ENCODE results near the gene CXCR4. TPM values are rescaled to one million over a fixed set of nuclear protein-coding genes. Genes with fewer than 3 reads are reported as not detected.

The CXCR4 gene
- total RNA-seq, 2 experiments from 2014 or later, result 70.2 to 72.6 TPM

DNA sequence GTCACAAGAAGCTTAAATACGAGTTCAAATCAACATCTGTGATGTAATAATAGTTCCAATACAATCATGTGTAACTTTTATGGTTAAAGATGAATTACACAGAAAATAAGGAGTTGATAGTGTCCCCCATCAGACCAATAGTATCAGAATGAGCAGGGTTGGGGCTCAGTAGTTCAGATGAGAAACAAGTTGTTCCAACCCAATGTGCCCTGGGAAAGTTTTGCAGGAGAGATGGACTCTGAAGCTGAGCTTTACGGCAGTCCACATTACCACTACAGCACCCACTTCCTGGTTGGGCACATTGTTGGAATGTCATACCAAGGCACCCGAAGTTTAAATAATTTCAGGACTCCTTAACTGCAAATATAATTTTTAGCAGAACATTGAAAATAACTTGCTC, 12.1 kb upstream of the CXCR4 start:
- CTCF ChIA-PET, result interaction anchor here (0.9 to 3.2 kb wide), 4 partner anchors 10 to 254 kb away, joined by 3 to 7 read pairs (median 4); no protein-coding TSS in a partner anchor
- H3K27ac Mint-ChIP-seq, result peak overlapping the region; percentile 88
- H3K4me3 Mint-ChIP-seq, result peak overlapping the region; percentile 61
- intact Hi-C loops (cut with micrococcal nuclease), result loop anchor here (5.0 kb wide), 1 partner anchor 388 kb away; the partner anchor contains the start of gene UBXN4
- no peaks in the 10 kb centered on the region for H3K36me3 Mint-ChIP-seq (ENCODE audit: low read depth)
- H3K27me3 Mint-ChIP-seq (ENCODE audit: low read depth), result no peaks in the 10 kb centered on the region
- H3K4me1 Mint-ChIP-seq (ENCODE audit: low read depth), result peaks cover 95% of the 10 kb centered on the region
- H3K9me3 Mint-ChIP-seq, result no peaks in the 10 kb centered on the region
- no peak for DNase-seq

DNA sequence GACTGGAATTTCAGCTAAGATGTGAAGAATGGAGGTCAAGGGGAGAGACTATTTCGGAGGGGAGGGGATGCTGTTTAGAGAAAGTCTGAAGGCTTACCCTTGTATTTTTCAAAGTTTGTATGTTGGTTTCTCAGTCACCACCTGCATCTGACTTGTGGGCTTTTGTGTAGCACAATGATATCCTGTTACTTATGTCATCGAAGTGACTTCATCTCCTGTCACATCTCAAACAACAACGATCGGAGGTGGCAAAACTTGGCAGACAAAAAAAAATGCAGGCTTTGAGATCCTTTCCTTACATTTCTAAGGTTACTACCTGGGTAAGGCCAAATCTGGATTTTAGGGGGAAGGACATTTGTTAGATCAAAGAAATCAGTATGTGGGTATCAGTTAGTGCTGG, 11.7 kb upstream of the CXCR4 start:
- Mint-ChIP-seq H3K27me3 (ENCODE audit: low read depth) (no peaks in the 10 kb centered on the region), H3K9me3 (no peaks in the 10 kb centered on the region), H3K4me1 (ENCODE audit: low read depth) (peaks cover 95% of the 10 kb centered on the region), H3K4me3 (peak overlapping the region; percentile 61), H3K27ac (peak overlapping the region; percentile 88), H3K36me3 (ENCODE audit: low read depth) (no peaks in the 10 kb centered on the region)
- intact Hi-C loops (cut with micrococcal nuclease), result loop anchor here (1.0 kb wide), 1 partner anchor 8 kb away; no protein-coding TSS in a partner anchor
- DNase-seq, result peak; percentile 57
- CTCF ChIA-PET, result interaction anchor here (0.7 to 3.2 kb wide), 5 partner anchors 9 to 254 kb away, joined by 3 to 7 read pairs (median 4); no protein-coding TSS in a partner anchor

DNA sequence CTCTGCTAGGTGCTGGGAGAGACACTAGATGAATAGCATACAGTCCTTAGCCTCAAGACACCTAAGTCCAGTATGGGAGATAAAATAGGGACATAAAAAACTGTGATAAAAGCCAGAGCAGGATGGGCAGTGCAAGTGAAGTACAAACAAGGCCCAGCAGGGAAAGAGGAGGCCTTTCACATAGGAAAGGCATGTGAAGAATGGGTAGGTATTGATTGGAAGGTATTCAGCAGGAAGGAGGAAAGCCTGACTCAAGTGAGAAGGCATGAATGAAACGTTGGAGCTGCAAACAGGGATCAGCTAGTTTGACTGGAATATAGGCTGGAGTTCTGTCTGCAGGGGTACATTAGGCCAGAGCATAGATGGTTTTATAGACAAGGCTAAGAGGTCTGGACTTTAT, 11.0 kb upstream of the CXCR4 start:
- H3K4me3 Mint-ChIP-seq, result no peak overlapping the region
- intact Hi-C loops (cut with micrococcal nuclease), result loop anchor here (1.0 kb wide), 1 partner anchor 8 kb away; no protein-coding TSS in a partner anchor
- CTCF ChIA-PET, result interaction anchor here (0.7 to 3.2 kb wide), 5 partner anchors 9 to 255 kb away, joined by 3 to 7 read pairs (median 4); no protein-coding TSS in a partner anchor
- no peaks in the 10 kb centered on the region for H3K27me3 Mint-ChIP-seq (ENCODE audit: low read depth)
- H3K9me3 Mint-ChIP-seq, result no peaks in the 10 kb centered on the region
- H3K27ac Mint-ChIP-seq, result peak overlapping the region; percentile 88
- DNase-seq, result no peak
- H3K4me1 Mint-ChIP-seq (ENCODE audit: low read depth), result peaks cover 95% of the 10 kb centered on the region
- no peaks in the 10 kb centered on the region for H3K36me3 Mint-ChIP-seq (ENCODE audit: low read depth)

DNA sequence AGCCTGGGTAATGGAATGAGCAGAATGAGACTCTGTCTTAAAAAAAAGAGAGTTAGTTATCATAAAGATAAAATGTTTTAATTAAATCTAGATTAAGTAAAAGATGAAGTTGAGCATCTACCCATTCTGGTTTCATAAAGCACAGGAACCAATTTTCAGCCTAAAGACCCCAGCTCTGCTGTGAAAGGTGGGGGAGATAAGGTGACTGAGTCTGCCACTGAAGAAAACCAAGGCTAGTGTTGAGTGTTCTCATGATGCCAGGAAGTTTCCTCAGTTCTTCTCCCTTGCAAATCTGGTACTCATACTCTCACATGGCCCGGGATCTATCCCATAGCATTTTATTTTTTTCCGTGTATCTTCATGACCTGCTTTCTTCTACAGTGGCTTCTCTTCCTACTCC, 10.4 kb upstream of the CXCR4 start:
- Mint-ChIP-seq H3K9me3 (no peaks in the 10 kb centered on the region), H3K4me1 (ENCODE audit: low read depth) (peaks cover 94% of the 10 kb centered on the region), H3K36me3 (ENCODE audit: low read depth) (no peaks in the 10 kb centered on the region), H3K4me3 (no peak overlapping the region), H3K27ac (no peak overlapping the region), H3K27me3 (ENCODE audit: low read depth) (no peaks in the 10 kb centered on the region)
- no peak for DNase-seq
- CTCF ChIA-PET, result interaction anchor here (1.1 to 1.5 kb wide), 2 partner anchors 215 to 256 kb away, joined by 4 read pairs; no protein-coding TSS in a partner anchor
- intact Hi-C loops (cut with micrococcal nuclease), result no loop called here

DNA sequence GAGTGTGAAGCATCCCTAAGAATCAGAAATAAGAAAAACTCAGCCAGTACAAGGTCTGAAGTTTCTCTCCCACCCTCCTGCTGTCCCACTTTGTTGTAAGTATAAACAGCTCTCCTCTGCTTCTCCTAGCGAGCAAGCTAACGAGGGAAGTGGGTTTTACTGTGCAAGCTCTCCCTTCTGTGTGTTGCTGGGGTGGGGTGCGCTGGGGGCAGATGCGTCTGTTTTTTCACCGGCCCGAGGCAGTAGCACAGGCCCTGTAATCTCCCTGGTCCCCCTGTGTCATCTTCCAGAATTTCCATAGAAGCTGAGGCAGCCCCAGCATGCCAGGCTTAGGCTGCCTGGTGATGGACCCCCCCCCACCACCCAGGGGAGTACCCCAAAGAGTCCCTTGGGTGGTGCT, 9.4 kb upstream of the CXCR4 start:
- Mint-ChIP-seq H3K27ac (no peak overlapping the region), H3K36me3 (ENCODE audit: low read depth) (no peaks in the 10 kb centered on the region), H3K9me3 (no peaks in the 10 kb centered on the region), H3K27me3 (ENCODE audit: low read depth) (no peaks in the 10 kb centered on the region), H3K4me3 (no peak overlapping the region), H3K4me1 (ENCODE audit: low read depth) (peaks cover 91% of the 10 kb centered on the region)
- intact Hi-C loops (cut with micrococcal nuclease), result no loop called here
- CTCF ChIA-PET, result no interaction called here
- DNase-seq, result no peak

DNA sequence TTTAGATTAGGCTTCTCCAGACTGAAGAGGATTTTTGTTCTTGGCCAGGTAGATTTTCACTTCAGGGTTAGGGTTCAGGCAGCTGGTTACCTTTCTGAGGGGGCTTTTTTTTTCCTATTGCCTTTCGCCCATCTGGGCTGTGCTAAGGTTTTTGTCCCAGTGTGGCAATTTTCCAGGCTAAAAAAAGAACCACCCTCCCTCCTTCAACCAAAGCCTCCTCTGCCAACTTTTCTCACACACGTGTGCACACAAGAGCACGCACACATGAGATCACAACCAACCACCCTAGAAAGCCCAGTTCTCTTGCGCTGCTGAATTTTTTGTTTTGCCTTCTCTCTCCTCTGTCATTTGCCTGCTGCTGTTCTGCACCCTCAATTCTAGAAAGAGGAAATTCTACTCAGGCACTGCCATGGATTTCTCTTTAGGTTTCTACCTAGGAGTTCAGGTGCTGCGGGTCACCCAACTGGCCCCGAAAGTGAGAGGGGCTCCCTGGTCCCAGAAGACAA, 8.5 kb upstream of the CXCR4 start:
- Mint-ChIP-seq H3K9me3 (no peaks in the 10 kb centered on the region), H3K4me3 (no peak overlapping the region), H3K27me3 (ENCODE audit: low read depth) (no peaks in the 10 kb centered on the region), H3K4me1 (ENCODE audit: low read depth) (peaks cover 91% of the 10 kb centered on the region), H3K36me3 (ENCODE audit: low read depth) (no peaks in the 10 kb centered on the region), H3K27ac (no peak overlapping the region)
- DNase-seq, result no peak
- CTCF ChIA-PET, result interaction anchor here (0.6 to 1.3 kb wide), 2 partner anchors 15 to 258 kb away, joined by 3 to 5 read pairs; no protein-coding TSS in a partner anchor
- intact Hi-C loops (cut with micrococcal nuclease), result no loop called here

DNA sequence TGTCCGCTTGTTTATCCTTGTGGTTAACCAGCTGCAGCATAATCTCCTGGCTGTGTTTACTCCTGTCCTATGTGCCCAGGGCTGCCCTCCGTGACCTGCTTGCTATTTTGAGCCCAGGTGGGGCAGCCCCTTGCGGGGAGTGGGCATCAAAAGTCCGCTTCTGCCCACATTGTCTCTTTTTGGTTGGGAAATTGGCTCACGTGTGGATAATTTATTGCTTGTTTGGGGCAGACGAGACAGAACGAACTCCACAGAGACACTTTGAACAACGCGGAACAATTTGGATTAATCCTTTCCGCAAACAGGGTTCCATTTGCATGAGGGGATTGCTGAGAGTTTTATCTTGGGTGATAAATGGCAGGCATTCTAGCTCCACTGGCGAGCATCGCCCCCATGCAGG, 8.1 kb upstream of the CXCR4 start:
- CTCF ChIA-PET, result interaction anchor here (0.6 to 1.3 kb wide), 3 partner anchors 14 to 258 kb away, joined by 3 to 5 read pairs (median 5); no protein-coding TSS in a partner anchor
- Mint-ChIP-seq H3K36me3 (ENCODE audit: low read depth) (no peaks in the 10 kb centered on the region), H3K4me3 (no peak overlapping the region), H3K27ac (no peak overlapping the region), H3K9me3 (no peaks in the 10 kb centered on the region), H3K27me3 (ENCODE audit: low read depth) (no peaks in the 10 kb centered on the region), H3K4me1 (ENCODE audit: low read depth) (peaks cover 89% of the 10 kb centered on the region)
- no peak for DNase-seq
- intact Hi-C loops (cut with micrococcal nuclease), result no loop called here

DNA sequence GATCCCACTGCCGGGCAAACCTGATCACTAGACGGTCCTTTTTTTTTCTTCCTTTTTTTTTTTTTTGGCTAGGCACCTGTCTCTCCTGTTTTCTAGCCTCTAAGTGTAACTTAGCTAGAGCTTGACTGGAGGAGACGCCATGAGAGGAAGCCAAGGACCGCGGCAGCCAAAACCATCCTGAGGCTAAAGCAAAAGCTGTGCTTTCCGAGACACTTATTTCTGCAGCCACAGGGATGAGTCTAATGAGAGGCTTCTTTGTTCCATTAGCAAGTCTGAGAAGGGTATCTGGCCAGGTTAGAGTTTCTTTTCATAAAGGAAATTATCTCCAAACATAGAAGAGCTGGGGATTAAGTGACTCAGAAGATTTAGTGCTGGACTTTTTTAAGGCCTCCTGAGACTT, 7.3 kb upstream of the CXCR4 start:
- no peak for DNase-seq
- Mint-ChIP-seq H3K27ac (no peak overlapping the region), H3K9me3 (no peaks in the 10 kb centered on the region), H3K4me3 (peak overlapping the region; percentile 7), H3K27me3 (ENCODE audit: low read depth) (no peaks in the 10 kb centered on the region), H3K4me1 (ENCODE audit: low read depth) (peaks cover 89% of the 10 kb centered on the region), H3K36me3 (ENCODE audit: low read depth) (no peaks in the 10 kb centered on the region)
- intact Hi-C loops (cut with micrococcal nuclease), result no loop called here
- CTCF ChIA-PET, result interaction anchor here (0.7 to 1.3 kb wide), 4 partner anchors 76 to 259 kb away, joined by 3 to 5 read pairs (median 4); no protein-coding TSS in a partner anchor

DNA sequence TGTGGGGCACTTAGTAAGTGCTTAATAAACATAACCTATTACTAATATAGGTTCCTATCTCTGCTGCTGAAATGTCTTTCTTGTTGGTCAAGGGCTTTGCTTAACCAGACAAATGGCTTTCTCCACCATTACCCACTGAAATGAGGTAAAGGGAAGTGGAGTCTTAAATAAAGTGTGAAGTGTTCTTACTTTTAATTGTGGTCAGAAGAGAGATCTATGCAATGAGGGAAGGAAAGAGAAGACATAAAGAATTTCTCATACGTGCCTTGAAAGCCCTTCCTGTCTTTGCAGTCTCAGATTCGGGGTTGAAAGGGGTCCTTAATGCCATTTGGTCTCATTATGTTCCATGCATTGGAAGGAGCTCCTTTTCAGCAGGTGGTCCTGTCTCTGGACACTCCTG, 6.9 kb upstream of the CXCR4 start:
- Mint-ChIP-seq H3K27me3 (ENCODE audit: low read depth) (no peaks in the 10 kb centered on the region), H3K4me3 (peak overlapping the region; percentile 7), H3K27ac (no peak overlapping the region), H3K4me1 (ENCODE audit: low read depth) (peaks cover 87% of the 10 kb centered on the region), H3K36me3 (ENCODE audit: low read depth) (no peaks in the 10 kb centered on the region), H3K9me3 (no peaks in the 10 kb centered on the region)
- CTCF ChIA-PET, result interaction anchor here (0.7 to 1.5 kb wide), 4 partner anchors 76 to 260 kb away, joined by 3 to 14 read pairs (median 3); no protein-coding TSS in a partner anchor
- DNase-seq, result no peak
- intact Hi-C loops (cut with micrococcal nuclease), result no loop called here

DNA sequence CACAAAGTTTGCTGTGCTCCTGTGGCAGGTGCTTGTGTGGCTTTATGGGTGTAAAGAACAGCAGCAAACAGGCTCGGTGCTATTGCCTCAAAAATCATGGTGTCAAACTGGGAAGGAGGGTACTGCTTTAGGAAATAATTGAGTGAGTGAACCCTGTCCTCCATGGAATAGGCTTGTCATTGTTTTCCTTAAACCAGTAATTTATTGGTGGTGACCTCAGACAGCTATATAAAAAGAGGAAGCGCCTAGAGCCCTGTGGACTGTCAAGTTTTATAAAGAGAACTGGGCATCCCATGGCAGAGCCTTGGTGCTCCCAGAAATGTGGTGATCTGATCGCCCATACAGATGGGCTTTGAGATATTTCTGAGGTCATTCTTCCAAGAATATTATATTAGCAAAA, 4.7 kb upstream of the CXCR4 start:
- peaks cover 2% of the 10 kb centered on the region for H3K36me3 Mint-ChIP-seq (ENCODE audit: low read depth)
- intact Hi-C loops (cut with micrococcal nuclease), result no loop called here
- no peak for DNase-seq
- no peaks in the 10 kb centered on the region for H3K9me3 Mint-ChIP-seq
- no peak overlapping the region for H3K27ac Mint-ChIP-seq
- H3K4me3 Mint-ChIP-seq, result no peak overlapping the region
- no peaks in the 10 kb centered on the region for H3K27me3 Mint-ChIP-seq (ENCODE audit: low read depth)
- CTCF ChIA-PET, result interaction anchor here (1.1 to 1.6 kb wide), 2 partner anchors 11 to 257 kb away, joined by 3 to 4 read pairs; no protein-coding TSS in a partner anchor
- peaks cover 69% of the 10 kb centered on the region for H3K4me1 Mint-ChIP-seq (ENCODE audit: low read depth)

DNA sequence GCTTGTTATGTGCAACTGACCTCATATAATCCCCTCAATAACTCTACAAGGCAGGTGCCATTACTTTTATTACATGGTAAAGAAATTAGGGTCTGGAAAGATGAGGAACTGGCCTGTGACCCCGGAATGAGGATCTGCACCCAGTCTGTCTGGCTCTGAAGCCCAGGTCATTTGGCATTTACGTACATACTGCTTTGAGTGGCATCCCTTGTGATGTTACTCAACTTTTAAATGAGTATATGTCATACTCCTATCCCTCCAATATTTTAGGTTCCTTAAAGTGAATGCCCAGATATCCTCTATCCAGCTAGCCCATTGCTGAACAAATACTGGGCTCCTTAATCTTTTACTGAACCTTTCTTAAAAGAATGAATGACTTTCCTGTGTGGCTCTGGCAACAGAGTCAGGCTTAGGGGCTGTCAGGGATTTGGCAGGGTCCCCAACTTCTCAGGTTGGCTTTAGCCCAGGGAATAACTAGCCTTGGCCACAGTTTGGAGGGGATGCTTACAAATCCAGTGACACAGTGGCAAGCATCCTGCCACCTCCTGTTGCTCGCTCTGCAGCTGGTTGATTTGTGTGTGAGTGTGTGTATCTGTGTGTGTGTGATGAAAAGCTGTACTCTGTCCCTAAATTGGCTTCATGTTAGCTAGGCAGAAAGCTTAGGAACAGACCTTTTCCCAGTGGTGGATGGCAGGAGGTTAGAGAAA, 3.4 kb upstream of the CXCR4 start:
- Mint-ChIP-seq H3K4me1 (ENCODE audit: low read depth) (peaks cover 56% of the 10 kb centered on the region), H3K27me3 (ENCODE audit: low read depth) (no peaks in the 10 kb centered on the region), H3K36me3 (ENCODE audit: low read depth) (peaks cover 5% of the 10 kb centered on the region), H3K4me3 (no peak overlapping the region), H3K9me3 (no peaks in the 10 kb centered on the region), H3K27ac (no peak overlapping the region)
- intact Hi-C loops (cut with micrococcal nuclease), result loop anchor here (1.0 kb wide), 1 partner anchor 8 kb away; no protein-coding TSS in a partner anchor
- no peak for DNase-seq
- CTCF ChIA-PET, result no interaction called here

Data from activated naive CD4-positive, alpha-beta T cell treated with anti-CD3 and anti-CD28 coated beads for 36 hours (primary cell).